GM19025 (cell line): ENCODE results near the gene RGS14.
A peak's percentile ranks its signal among the peaks of the same experiment; 100 is the strongest.
"Not testable (repeated sequence)": the region's sequence is repeated elsewhere in the genome, so short reads cannot be mapped to it uniquely, and the experiment has no call there.

Experiments
- ATAC-seq: cut with Tn5 transposase; IDR thresholded peaks from one replicate; pipeline ENCODE4 v1.9.1; 2021; ENCODE audit warnings: mild to moderate bottlenecking, low read depth, moderate library complexity; ENCODE audit not compliant: unreplicated experiment

The RGS14 gene

GRCh38 chr5:177344891-177345290, 12.8 kb upstream of the RGS14 start:
- no peak for ATAC-seq

- ATAC-seq, result no peak
Measured at GRCh38 chr5:177346820-177347219, 10.9 kb upstream of the RGS14 start.

- ATAC-seq, result no peak
Measured at GRCh38 chr5:177347699-177348098, 10.0 kb upstream of the RGS14 start.

GRCh38 chr5:177349362-177349647, 8.4 kb upstream of the RGS14 start:
- ATAC-seq, result no peak

GRCh38 chr5:177349762-177350161, 8.0 kb upstream of the RGS14 start:
- ATAC-seq, result no peak

GRCh38 chr5:177350776-177351391, 6.8 kb upstream of the RGS14 start:
- no peak for ATAC-seq

- peak; percentile 91 for ATAC-seq
Measured at GRCh38 chr5:177351392-177352329, 6.1 kb upstream of the RGS14 start, which contains the start of gene LMAN2. Gene LMAN2 (minus strand): TSS chr5:177351668. CDS start chr5:177351647, 21 bp downstream.

- ATAC-seq, result no peak
Measured at GRCh38 chr5:177353093-177353492, 4.6 kb upstream of the RGS14 start.

GRCh38 chr5:177354256-177354655, 3.5 kb upstream of the RGS14 start:
- no peak for ATAC-seq

- no peak for ATAC-seq
Measured at GRCh38 chr5:177354711-177355110, 3.0 kb upstream of the RGS14 start.

GRCh38 chr5:177355162-177355867, 2.4 kb upstream of the RGS14 start:
- ATAC-seq, result no peak

- no peak for ATAC-seq
Measured at GRCh38 chr5:177355868-177356168, 1.9 kb upstream of the RGS14 start.

- no peak for ATAC-seq
Measured at GRCh38 chr5:177356746-177357145, 978 bp upstream of the RGS14 start.

GRCh38 chr5:177357146-177357458, 622 bp upstream of the RGS14 start:
- ATAC-seq, result no peak

GRCh38 chr5:177358370-177358819, 671 bp downstream of the RGS14 start:
- no peak for ATAC-seq

GRCh38 chr5:177359451-177359851, 1.7 kb downstream of the RGS14 start:
- ATAC-seq, result no peak

GRCh38 chr5:177359860-177360259, 2.1 kb downstream of the RGS14 start:
- no peak for ATAC-seq

- not testable (repeated sequence) for ATAC-seq
Measured at GRCh38 chr5:177360740-177361139, 3.0 kb downstream of the RGS14 start.

- no peak for ATAC-seq
Measured at GRCh38 chr5:177361418-177362291, 3.9 kb downstream of the RGS14 start.

GRCh38 chr5:177362292-177362609, 4.5 kb downstream of the RGS14 start:
- no peak for ATAC-seq
